HG03159 (cell line): Measurements from ENCODE around the gene SPOUT1.
A peak's percentile ranks its signal among the peaks of the same experiment; 100 is the strongest.
"Not testable (repeated sequence)": the region's sequence is repeated elsewhere in the genome, so short reads cannot be mapped to it uniquely, and the experiment has no call there.

Experiments used
- ATAC-seq: cut with Tn5 transposase; IDR thresholded peaks from one replicate; pipeline ENCODE4 v1.9.1; 2021; ENCODE audit warnings: mild to moderate bottlenecking, moderate library complexity; ENCODE audit not compliant: unreplicated experiment

The SPOUT1 gene

GRCh38 chr9:128810873-128811272, 18.7 kb downstream of the SPOUT1 start:
- ATAC-seq: no peak

DNA sequence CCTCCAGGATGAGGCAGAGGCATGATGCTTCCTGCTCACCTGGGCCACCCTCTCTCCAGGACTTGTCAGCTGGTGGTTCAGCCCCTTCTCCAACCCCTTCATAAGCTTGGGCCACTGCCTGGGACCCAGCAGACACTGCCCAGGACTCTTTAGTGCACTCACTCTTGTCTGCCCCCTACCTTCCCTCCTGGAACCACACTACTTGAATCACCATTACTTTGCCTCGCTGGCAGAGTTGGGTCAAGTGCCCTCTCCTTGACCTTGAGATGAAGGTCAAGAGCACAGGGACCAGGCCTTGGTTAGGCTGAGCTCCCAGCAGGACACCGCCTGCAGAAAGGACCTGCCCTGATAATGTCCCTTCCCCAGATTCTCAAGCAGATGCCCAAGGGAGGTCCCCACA, 19.8 kb downstream of the SPOUT1 start:
- ATAC-seq: no peak

- no peak for ATAC-seq
Measured at GRCh38 chr9:128809036-128809599, 20.5 kb downstream of the SPOUT1 start.

DNA sequence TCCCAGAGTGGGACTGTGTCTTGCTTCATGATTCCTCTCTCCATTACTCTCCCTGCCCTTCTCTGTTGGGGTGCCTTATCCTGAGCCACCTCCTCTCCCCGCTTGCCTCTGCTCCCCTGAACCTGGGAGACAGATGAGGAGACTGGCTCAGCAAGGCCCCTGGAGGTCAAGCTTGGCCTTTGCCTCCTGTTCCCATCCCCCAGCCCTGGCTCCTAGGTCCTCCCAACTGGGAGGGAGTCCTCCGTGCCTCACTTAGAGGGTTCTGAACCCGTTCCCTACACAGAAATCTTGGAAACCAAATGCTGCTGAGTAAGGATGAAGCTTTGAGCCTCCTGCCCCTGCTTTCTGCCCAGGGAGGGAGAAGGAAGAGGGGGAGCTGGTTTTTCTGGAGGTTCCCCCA, 21.1 kb downstream of the SPOUT1 start:
- ATAC-seq: no peak

DNA sequence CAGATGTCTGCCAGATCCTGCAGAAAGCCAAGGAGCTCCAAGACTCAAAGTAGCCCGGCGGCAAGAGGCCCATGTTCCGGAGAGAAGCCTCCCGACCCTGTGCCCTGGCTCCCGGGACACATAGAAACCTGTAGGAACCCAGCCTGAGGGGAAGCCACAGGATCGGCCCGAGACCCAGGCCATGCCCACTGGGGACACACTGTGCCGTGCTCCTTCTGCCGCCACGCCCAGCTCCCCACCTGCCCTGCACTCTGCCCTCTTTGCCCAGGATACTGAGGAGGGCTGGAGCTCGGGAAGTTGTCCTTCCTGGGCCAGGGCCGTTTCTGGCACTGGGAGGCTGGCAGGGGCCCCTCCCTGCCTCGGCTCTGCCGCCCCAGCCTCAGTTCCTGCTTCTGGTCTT, 21.8 kb downstream of the SPOUT1 start:
- no peak for ATAC-seq

DNA sequence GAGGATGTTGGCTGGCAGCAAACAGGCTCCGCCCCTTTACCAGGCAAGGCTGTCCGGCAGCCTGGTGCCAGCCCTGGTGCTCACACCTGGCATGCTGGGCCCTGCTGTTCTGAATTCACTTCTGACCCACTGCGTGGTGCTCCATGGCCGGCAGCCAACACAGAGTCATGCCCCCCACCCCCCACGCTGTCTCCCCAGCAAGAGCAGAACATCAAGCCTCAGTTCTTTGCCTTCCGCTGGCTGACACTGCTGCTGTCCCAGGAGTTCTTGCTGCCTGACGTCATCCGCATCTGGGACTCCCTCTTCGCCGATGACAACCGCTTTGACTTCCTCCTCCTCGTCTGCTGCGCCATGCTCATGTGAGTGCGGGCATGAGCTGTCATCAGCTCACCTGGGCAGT, 23.9 kb downstream of the SPOUT1 start:
- ATAC-seq: no peak

- ATAC-seq: no peak
Measured at GRCh38 chr9:128802482-128802881, 27.1 kb downstream of the SPOUT1 start.

GRCh38 chr9:128800061-128800460, 29.5 kb downstream of the SPOUT1 start:
- no peak for ATAC-seq

GRCh38 chr9:128798896-128799295, 30.7 kb downstream of the SPOUT1 start:
- ATAC-seq: no peak

GRCh38 chr9:128794961-128795360, 34.6 kb downstream of the SPOUT1 start:
- ATAC-seq: not testable (repeated sequence)

GRCh38 chr9:128792978-128793686, 36.5 kb downstream of the SPOUT1 start:
- ATAC-seq: no peak

- no peak for ATAC-seq
Measured at GRCh38 chr9:128792134-128792533, 37.5 kb downstream of the SPOUT1 start.

DNA sequence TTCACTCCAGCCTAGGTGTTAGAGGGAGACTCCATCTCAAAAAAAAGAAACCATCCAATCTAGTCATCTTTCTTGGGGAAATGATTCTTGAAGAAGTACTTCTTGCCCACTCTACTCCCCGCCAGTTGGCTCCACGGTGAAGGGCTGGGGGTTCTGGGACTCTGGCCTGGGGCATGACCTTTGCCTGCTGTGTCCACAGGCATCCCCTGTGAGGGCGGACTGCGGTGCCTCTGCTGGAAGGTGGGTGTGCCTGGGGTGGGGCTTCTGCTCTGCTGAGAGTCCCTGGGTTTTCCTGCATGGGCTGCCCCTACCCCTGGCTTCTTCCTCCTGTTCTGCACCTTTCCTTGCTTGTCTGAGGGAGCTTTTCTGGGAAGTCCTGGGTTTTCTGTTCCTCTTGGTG, 39.1 kb downstream of the SPOUT1 start:
- ATAC-seq: no peak

DNA sequence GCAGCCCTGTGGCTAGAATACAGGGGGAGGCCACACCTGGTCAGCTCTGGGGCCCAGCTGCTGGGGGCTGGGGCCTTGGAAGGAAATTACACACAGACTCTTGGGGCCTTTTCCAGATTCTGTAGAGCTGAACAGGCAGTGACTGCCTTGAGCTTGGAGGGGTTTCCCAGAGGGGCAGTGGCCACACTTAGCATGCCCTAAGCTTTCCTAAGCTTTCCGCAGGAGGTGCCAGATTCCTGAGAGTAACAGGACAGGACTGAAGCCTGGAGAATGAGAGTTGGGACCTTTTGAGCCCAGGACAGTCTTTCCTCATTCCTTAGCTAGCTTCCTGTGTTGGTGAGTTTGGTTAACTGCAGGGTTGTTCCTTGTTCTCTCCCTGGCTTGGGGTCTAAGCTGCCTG, 41.1 kb downstream of the SPOUT1 start:
- no peak for ATAC-seq

DNA sequence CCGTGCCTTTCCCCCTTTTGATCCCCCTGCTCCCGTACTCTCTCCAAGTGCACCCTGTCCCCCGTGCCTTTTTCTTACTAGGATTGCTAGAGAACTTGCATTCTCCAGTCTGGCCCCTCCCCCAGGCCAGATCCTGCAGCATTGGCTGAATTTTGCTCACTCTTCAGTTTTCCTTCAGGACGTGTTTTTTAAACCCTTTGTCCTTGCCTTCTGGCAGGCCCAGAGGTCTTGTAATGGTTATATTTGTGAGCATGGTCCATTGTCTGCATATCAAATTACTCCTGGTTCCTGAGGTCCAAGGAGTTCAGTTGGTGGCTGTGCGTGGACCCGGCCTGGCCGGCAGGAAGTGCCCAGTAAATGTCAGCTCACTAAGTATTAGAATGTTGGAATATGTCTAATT, 41.9 kb downstream of the SPOUT1 start:
- no peak for ATAC-seq

DNA sequence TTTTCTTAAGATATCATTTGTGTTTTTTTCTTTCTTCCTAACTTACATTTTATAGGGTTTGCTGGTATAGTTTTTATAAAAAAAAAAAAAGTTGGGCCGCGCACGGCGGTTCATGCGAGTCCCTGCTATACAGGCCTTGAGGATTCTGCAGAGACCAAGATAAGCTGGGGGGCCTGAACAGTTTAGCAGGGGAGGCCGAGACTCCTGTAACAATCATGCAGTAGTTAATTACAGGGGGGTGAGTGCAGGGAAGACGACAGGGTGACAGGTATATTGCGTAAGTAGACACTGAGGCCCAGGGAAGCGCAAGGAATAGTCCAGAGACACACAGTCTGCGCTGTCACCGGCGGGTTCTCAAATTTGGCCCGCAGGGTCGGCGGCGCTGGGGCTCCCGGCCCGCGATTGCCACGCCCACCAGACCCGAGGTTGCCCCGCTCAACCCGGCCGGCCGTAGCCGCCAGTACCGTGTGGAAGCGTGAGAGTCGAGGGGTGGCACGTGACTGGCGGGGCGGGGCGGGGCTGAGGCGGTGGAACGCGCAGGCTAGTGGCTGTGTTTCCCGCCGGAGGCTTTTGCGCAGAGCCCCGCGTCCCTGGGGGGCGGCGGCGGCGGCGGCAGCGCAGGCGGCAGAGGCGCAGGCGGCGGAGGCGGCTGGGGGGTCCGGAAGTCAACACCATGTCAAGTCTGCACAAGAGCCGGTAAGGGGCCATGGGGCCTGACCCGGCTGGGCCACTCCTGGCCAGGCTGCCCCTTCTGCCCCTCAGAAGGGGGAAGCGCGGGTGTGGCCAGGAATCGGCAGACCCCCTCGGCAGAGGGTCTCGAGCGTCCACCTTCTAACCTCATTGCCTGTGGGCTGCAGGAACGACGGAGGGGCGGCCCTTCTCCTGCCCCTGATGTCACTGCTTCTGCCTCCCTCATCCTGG, 42.7 kb downstream of the SPOUT1 start, which contains the start of gene TBC1D13:
TSS of gene TBC1D13 (plus strand) at position 573 of the 921 bp plus-strand sequence. CDS start at position 674, 101 bp downstream.
- peak; percentile 71 for ATAC-seq

- no peak for ATAC-seq
Measured at GRCh38 chr9:128785427-128785826, 44.2 kb downstream of the SPOUT1 start.

- no peak for ATAC-seq
Measured at GRCh38 chr9:128782669-128783068, 46.9 kb downstream of the SPOUT1 start.

- no peak for ATAC-seq
Measured at GRCh38 chr9:128781187-128782070, 48.2 kb downstream of the SPOUT1 start.

DNA sequence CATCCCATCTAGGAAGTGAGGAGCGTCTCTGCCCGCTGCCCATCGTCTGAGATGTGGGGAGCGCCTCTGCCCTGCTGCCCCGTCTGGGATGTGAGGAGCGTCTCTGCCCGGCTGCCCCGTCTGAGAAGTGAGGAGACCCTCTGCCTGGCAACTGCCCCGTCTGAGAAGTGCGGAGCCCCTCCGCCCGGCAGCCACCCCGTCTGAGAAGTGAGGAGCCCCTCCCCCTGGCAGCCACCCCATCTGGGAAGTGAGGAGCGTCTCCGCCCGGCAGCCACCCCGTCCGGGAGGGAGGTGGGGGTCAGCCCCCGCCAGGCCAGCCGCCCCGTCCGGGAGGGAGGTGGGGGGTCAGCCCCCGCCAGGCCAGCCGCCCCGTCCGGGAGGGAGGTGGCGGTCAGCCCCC, 49.5 kb downstream of the SPOUT1 start:
- not testable (repeated sequence) for ATAC-seq

DNA sequence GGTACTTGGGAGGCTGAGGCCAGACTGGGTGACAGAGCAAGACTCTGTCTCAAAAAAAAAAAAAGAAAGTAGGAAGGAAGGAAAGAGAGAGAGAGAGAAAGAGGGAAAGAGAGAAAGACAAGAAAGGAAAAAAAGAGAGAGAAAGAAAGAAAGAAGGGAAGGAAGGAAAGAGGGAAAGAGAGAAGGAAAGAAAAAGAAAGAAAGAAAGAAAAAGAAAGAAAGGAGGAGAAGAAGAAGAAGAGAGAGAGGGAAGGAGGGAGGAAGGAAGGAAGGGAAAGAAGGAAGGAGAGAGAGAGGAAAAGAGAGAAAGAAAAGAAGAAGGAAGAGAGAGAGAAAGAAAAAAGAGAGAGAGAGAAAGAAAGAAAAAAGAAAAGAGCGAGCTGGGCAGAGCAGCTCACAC, 54.8 kb downstream of the SPOUT1 start:
- no peak for ATAC-seq
